Cardiac muscle cell (in vitro differentiated cells and primary cell): ENCODE results near the gene IGBP1. TPM values are rescaled to one million over a fixed set of nuclear protein-coding genes. Genes with fewer than 3 reads are reported as not detected.
A peak's percentile ranks its signal among the peaks of the same experiment; 100 is the strongest.

Experiments used
- DNase-seq, 2 donors: peaks; one replicate each; pipeline versions ENCODE4 v3.0.0 to v3.0.0-alpha.2; 2010 to 2017; ENCODE audit warnings: low read depth in 1 of 2, low spot score in 1 of 2
- H3K27ac ChIP-seq: fragments of 200-600 bp; sonication (generic); 2 replicates; pipeline ENCODE4 v1.5.1; 2016
- H3K27me3 ChIP-seq: fragments of 200-600 bp; sonication (generic); 2 replicates; pipeline ENCODE4 v1.6.0; 2016; ENCODE audit warnings: control low read depth
- H3K36me3 ChIP-seq: fragments of 200-600 bp; sonication (generic); 2 replicates; pipeline ENCODE4 v1.5.1; 2016; ENCODE audit warnings: control low read depth
- H3K4me1 ChIP-seq: fragments of 200-600 bp; sonication (generic); 2 replicates; pipeline ENCODE4 v1.8.1; 2017; ENCODE audit warnings: low read depth, mild to moderate bottlenecking, mixed run types
- H3K4me3 ChIP-seq: fragments of 200-600 bp; sonication (generic); 2 replicates; pipeline ENCODE4 v1.5.1; 2016; ENCODE audit warnings: mild to moderate bottlenecking
- H3K9me3 ChIP-seq: fragments of 200-600 bp; sonication (generic); 2 replicates; pipeline ENCODE4 v1.5.1; 2017; ENCODE audit warnings: low read depth, mild to moderate bottlenecking, control low read depth
- CTCF ChIP-seq: IDR thresholded peaks from 2 replicates; pipeline ENCODE4 v1.5.1; 2012; ENCODE audit warnings: low read depth, mild to moderate bottlenecking, low read length
- polyA plus RNA-seq: library from polyadenylated mRNA; unstranded; fragments of >200 nt; fragmentation: Nextera tagmentation; extraction: Ambion mirVana; gene quantifications from 2 replicates; pipeline ENCODE4 v1.2.1, GENCODE V29; 2016
- total RNA-seq: library from RNA; depleted of rRNA; stranded (reverse); fragments of >200 nt; gene quantifications from 2 replicates; pipeline ENCODE4 v1.2.3, GENCODE V29; 2016

The IGBP1 gene
- 49.3 and 78.5 TPM in 2 replicates for total RNA-seq
- polyA plus RNA-seq, result 27.6 and 36.1 TPM in 2 replicates

GRCh38 chrX:70133303-70134115 is at the start of gene IGBP1:
Gene IGBP1 (plus strand): TSS chrX:70133447. CDS start chrX:70133948, 501 bp downstream.
- TF ChIP-seq CTCF, result peak; percentile 64
- H3K4me3 ChIP-seq, result peak within 1 kb of the TSS; percentile 72
- no peaks in the 10 kb centered on the region for H3K9me3 ChIP-seq
- DNase-seq, result peak; percentile 86 to 87
- peak within 1 kb of the TSS; percentile 87 for H3K27ac ChIP-seq
- no peaks in the 10 kb centered on the region for H3K4me1 ChIP-seq
- peaks cover 5% of the 10 kb centered on the region for H3K36me3 ChIP-seq
- H3K27me3 ChIP-seq, result no peaks in the 10 kb centered on the region

- DNase-seq, result no peak
- Histone ChIP-seq H3K9me3 (no peaks in the 10 kb centered on the region), H3K4me3 (no peak overlapping the region), H3K4me1 (no peaks in the 10 kb centered on the region), H3K27ac (no peak overlapping the region), H3K36me3 (no peaks in the 10 kb centered on the region), H3K27me3 (no peaks in the 10 kb centered on the region)
- no peak for TF ChIP-seq CTCF
Measured at GRCh38 chrX:70084592-70085240, 48.5 kb upstream of the IGBP1 start.

GRCh38 chrX:70087857-70088630 is 45.2 kb upstream of the IGBP1 start:
- no peaks in the 10 kb centered on the region for H3K4me1 ChIP-seq
- H3K9me3 ChIP-seq, result no peaks in the 10 kb centered on the region
- H3K27me3 ChIP-seq, result no peaks in the 10 kb centered on the region
- TF ChIP-seq CTCF, result no peak
- no peak overlapping the region for H3K27ac ChIP-seq
- peak; percentile 39 to 58 for DNase-seq
- H3K4me3 ChIP-seq, result no peak overlapping the region
- H3K36me3 ChIP-seq, result no peaks in the 10 kb centered on the region

- Histone ChIP-seq H3K4me3 (no peak overlapping the region), H3K36me3 (no peaks in the 10 kb centered on the region), H3K27me3 (no peaks in the 10 kb centered on the region), H3K27ac (no peak overlapping the region), H3K4me1 (no peaks in the 10 kb centered on the region), H3K9me3 (no peaks in the 10 kb centered on the region)
- no peak for TF ChIP-seq CTCF
- no peak for DNase-seq
Measured at GRCh38 chrX:70088751-70089150, 44.5 kb upstream of the IGBP1 start.

GRCh38 chrX:70089604-70090297 is 43.5 kb upstream of the IGBP1 start:
- DNase-seq, result peak in 1 of 2 donors; percentile 21
- no peaks in the 10 kb centered on the region for H3K4me1 ChIP-seq
- no peak overlapping the region for H3K4me3 ChIP-seq
- H3K36me3 ChIP-seq, result no peaks in the 10 kb centered on the region
- H3K27ac ChIP-seq, result no peak overlapping the region
- no peaks in the 10 kb centered on the region for H3K27me3 ChIP-seq
- TF ChIP-seq CTCF, result no peak
- H3K9me3 ChIP-seq, result no peaks in the 10 kb centered on the region
